Astrocyte (in vitro differentiated cells and primary cell): Measurements from ENCODE around the gene CDKN1A. TPM values are rescaled to one million over a fixed set of nuclear protein-coding genes. Genes with fewer than 3 reads are reported as not detected.

Source experiments
- DNase-seq: peaks from one replicate; pipeline ENCODE4 v3.0.0-alpha.2; 2010; ENCODE audit warnings: low read depth
- FAIRE-seq: peaks from 2 replicates; lab custom pipeline; 2011; peaks lifted over from hg19 to GRCh38; lab: Jason Lieb, UNC
- H2AFZ ChIP-seq: 2 replicates; pipeline ENCODE4 v1.6.0; 2012; ENCODE audit warnings: low read depth, low read length, inconsistent platforms
- H3K27ac ChIP-seq: 2 replicates; pipeline ENCODE4 v1.5.1; 2011; ENCODE audit warnings: low read depth, low read length, inconsistent platforms
- H3K27me3 ChIP-seq: 2 replicates; pipeline ENCODE4 v1.6.0; 2011; ENCODE audit warnings: low read length, inconsistent platforms; ENCODE audit not compliant: insufficient read depth
- H3K36me3 ChIP-seq: 2 replicates; pipeline ENCODE4 v1.5.1; 2011; ENCODE audit warnings: low read length, inconsistent platforms; ENCODE audit not compliant: insufficient read depth
- H3K4me1 ChIP-seq: 2 replicates; pipeline ENCODE4 v1.5.1; 2011; ENCODE audit warnings: low read length, inconsistent platforms; ENCODE audit not compliant: insufficient read depth
- H3K4me2 ChIP-seq: 2 replicates; pipeline ENCODE4 v1.6.0; 2012; ENCODE audit warnings: low read length, inconsistent platforms
- H3K4me3 ChIP-seq: 2 replicates; pipeline ENCODE4 v1.5.1; 2011; ENCODE audit warnings: low read depth, mild to moderate bottlenecking, low read length, inconsistent platforms; ENCODE audit not compliant: insufficient read depth
- H3K79me2 ChIP-seq: 2 replicates; pipeline ENCODE4 v1.6.0; 2012; ENCODE audit warnings: mild to moderate bottlenecking, low read length, inconsistent platforms; ENCODE audit not compliant: insufficient read depth
- H3K9ac ChIP-seq: 2 replicates; pipeline ENCODE4 v1.6.0; 2012; ENCODE audit warnings: mild to moderate bottlenecking, low read length, inconsistent platforms
- H3K9me3 ChIP-seq: 2 replicates; pipeline ENCODE4 v1.5.1; 2012; ENCODE audit warnings: low read depth, mild to moderate bottlenecking, low read length, inconsistent platforms; ENCODE audit not compliant: insufficient read depth
- H4K20me1 ChIP-seq: 2 replicates; pipeline ENCODE4 v1.6.0; 2012; ENCODE audit warnings: low read length, inconsistent platforms; ENCODE audit not compliant: insufficient read depth
- H3K27ac Mint-ChIP-seq: one replicate; pipeline ENCODE4 v1.8.0; 2021; ENCODE audit warnings: mild to moderate bottlenecking, mixed read lengths; ENCODE audit not compliant: unreplicated experiment
- H3K27me3 Mint-ChIP-seq: one replicate; pipeline ENCODE4 v1.8.0; 2021; ENCODE audit warnings: low read depth, mixed read lengths; ENCODE audit not compliant: unreplicated experiment
- H3K36me3 Mint-ChIP-seq: one replicate; pipeline ENCODE4 v1.8.0; 2021; ENCODE audit warnings: low read depth, mixed read lengths; ENCODE audit not compliant: unreplicated experiment
- H3K4me1 Mint-ChIP-seq: one replicate; pipeline ENCODE4 v1.8.0; 2021; ENCODE audit warnings: low read depth, mixed read lengths; ENCODE audit not compliant: unreplicated experiment
- H3K4me3 Mint-ChIP-seq: one replicate; pipeline ENCODE4 v1.8.0; 2021; ENCODE audit warnings: mild to moderate bottlenecking, moderate library complexity, mixed read lengths; ENCODE audit not compliant: unreplicated experiment
- H3K9me3 Mint-ChIP-seq: one replicate; pipeline ENCODE4 v1.8.0; 2021; ENCODE audit warnings: mild to moderate bottlenecking, mixed read lengths; ENCODE audit not compliant: unreplicated experiment
- EZH2 ChIP-seq: IDR thresholded peaks from 2 replicates; pipeline ENCODE4 v1.6.1; 2012; ENCODE audit warnings: mild to moderate bottlenecking, low read length, inconsistent platforms; ENCODE audit not compliant: insufficient read depth
- total RNA-seq: library from RNA; stranded (reverse); gene quantifications from 2 replicates; pipeline ENCODE4 v1.2.1, GENCODE V29; 2021
- TF ChIP-seq, protein P1 (sequence below): IDR thresholded peaks from 2 replicates; pipeline ENCODE4 v1.5.1; 2011; ENCODE audit warnings: low read depth, mild to moderate bottlenecking, inconsistent platforms, low read length, moderate library complexity; ENCODE audit not compliant: insufficient read depth

Gene CDKN1A
- total RNA-seq, 1 donor from 2014 or later: 1,014 TPM

DNA sequence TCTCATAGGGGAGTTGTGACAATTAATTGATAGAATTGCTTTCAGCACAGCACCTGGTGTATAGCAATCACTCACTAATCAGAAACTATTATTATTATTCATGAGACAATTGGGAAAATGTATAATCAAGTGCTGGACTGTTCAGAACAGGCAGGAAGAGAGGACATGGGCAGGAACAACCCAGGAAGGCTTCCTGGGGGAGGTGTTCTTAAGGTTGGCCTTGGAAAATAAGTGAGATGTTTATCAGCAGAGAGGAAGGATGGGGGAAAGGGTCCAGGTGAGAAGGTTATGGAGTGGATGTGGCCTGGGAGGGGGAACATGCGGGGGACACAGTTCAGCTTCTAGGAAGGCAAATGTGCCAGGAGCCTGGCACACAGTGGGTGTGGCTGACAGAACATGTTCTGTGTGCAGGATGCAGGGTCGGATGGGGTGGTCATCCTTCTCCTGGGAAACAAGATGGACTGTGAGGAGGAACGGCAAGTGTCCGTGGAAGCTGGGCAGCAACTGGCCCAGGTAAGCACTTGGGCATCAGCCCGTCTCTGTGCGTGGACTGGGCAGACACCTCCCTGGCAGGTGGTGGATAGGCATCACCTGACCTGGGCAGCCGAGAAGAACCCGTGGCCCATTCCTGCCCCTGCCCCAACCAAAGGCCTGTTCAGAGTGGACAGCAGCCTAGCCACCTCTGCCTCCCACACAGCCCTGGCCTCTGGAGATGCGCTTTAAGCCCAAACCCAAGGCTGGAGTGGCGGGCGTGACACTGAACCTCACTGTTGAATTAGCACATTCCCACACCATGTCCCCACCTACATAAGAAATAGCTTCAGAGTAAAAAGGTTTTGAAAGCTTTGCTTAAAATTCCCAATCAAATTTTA, 50.0 kb downstream of the CDKN1A start:
- H3K9ac ChIP-seq: no peak overlapping the region
- no peak overlapping the region for H3K4me3 Mint-ChIP-seq
- no peaks in the 10 kb centered on the region for H3K4me1 ChIP-seq
- DNase-seq (no peak), FAIRE-seq (no peak)
- H3K4me1 Mint-ChIP-seq: peaks cover 31% of the 10 kb centered on the region
- H3K9me3 ChIP-seq: no peaks in the 10 kb centered on the region
- H2AFZ ChIP-seq: no peak overlapping the region
- no peaks in the 10 kb centered on the region for H3K36me3 ChIP-seq
- no peaks in the 10 kb centered on the region for H4K20me1 ChIP-seq
- H3K36me3 Mint-ChIP-seq: no peaks in the 10 kb centered on the region
- H3K27ac ChIP-seq: no peak overlapping the region
- peak overlapping the region; percentile 94 for H3K27ac Mint-ChIP-seq
- no peak overlapping the region for H3K4me3 ChIP-seq
- peaks cover 10% of the 10 kb centered on the region for H3K27me3 Mint-ChIP-seq
- H3K9me3 Mint-ChIP-seq: no peaks in the 10 kb centered on the region
- H3K4me2 ChIP-seq: no peak overlapping the region
- H3K27me3 ChIP-seq: no peaks in the 10 kb centered on the region
- H3K79me2 ChIP-seq: no peaks in the 10 kb centered on the region
- TF ChIP-seq EZH2: no peak
- TF ChIP-seq, protein P1, sequence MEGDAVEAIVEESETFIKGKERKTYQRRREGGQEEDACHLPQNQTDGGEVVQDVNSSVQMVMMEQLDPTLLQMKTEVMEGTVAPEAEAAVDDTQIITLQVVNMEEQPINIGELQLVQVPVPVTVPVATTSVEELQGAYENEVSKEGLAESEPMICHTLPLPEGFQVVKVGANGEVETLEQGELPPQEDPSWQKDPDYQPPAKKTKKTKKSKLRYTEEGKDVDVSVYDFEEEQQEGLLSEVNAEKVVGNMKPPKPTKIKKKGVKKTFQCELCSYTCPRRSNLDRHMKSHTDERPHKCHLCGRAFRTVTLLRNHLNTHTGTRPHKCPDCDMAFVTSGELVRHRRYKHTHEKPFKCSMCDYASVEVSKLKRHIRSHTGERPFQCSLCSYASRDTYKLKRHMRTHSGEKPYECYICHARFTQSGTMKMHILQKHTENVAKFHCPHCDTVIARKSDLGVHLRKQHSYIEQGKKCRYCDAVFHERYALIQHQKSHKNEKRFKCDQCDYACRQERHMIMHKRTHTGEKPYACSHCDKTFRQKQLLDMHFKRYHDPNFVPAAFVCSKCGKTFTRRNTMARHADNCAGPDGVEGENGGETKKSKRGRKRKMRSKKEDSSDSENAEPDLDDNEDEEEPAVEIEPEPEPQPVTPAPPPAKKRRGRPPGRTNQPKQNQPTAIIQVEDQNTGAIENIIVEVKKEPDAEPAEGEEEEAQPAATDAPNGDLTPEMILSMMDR: no peak

- Histone ChIP-seq H3K27ac (no peak overlapping the region), H3K4me2 (no peak overlapping the region), H4K20me1 (no peaks in the 10 kb centered on the region), H3K9me3 (no peaks in the 10 kb centered on the region), H3K9ac (no peak overlapping the region), H3K27me3 (no peaks in the 10 kb centered on the region), H3K4me3 (no peak overlapping the region), H3K4me1 (no peaks in the 10 kb centered on the region), H2AFZ (no peak overlapping the region), H3K36me3 (no peaks in the 10 kb centered on the region), H3K79me2 (no peaks in the 10 kb centered on the region)
- Mint-ChIP-seq H3K9me3 (no peaks in the 10 kb centered on the region), H3K4me1 (peaks cover 31% of the 10 kb centered on the region), H3K27me3 (peaks cover 15% of the 10 kb centered on the region), H3K36me3 (no peaks in the 10 kb centered on the region), H3K27ac (peak overlapping the region; percentile 15), H3K4me3 (no peak overlapping the region)
- FAIRE-seq: no peak
- no peak for DNase-seq
- TF ChIP-seq, protein P1: no peak
- TF ChIP-seq EZH2: no peak
Measured at GRCh38 chr6:36729161-36729524, 50.6 kb downstream of the CDKN1A start.
